Neural progenitor cell (in vitro differentiated cells): ENCODE data around the gene MRGPRF. TPM values are rescaled to one million over a fixed set of nuclear protein-coding genes. Genes with fewer than 3 reads are reported as not detected.
A peak's percentile ranks its signal among the peaks of the same experiment; 100 is the strongest.

Source experiments
- DNase-seq: peaks from one replicate; pipeline ENCODE4 v3.0.0-alpha.2; 2016; ENCODE audit warnings: low spot score
- H2AFZ ChIP-seq: fragments of 200-600 bp; sonication (generic); replicated peaks from 2 replicates; pipeline ENCODE4 v1.6.1; 2016; ENCODE audit warnings: antibody characterized with exemption
- H3F3A ChIP-seq: fragments of 200-600 bp; sonication (generic); 2 replicates; pipeline ENCODE4 v1.6.1; 2016; ENCODE audit warnings: antibody characterized with exemption, low read depth
- H3K27ac ChIP-seq: fragments of 200-600 bp; sonication (generic); 2 replicates; pipeline ENCODE4 v1.5.1; 2016; ENCODE audit warnings: mild to moderate bottlenecking
- H3K27me3 ChIP-seq: fragments of 200-600 bp; sonication (generic); 2 replicates; pipeline ENCODE4 v1.6.1; 2016; ENCODE audit warnings: mild to moderate bottlenecking, moderate library complexity
- H3K36me3 ChIP-seq: fragments of 200-600 bp; sonication (generic); 2 replicates; pipeline ENCODE4 v1.5.1; 2016
- H3K4me1 ChIP-seq: fragments of 200-600 bp; sonication (generic); 2 replicates; pipeline ENCODE4 v1.6.1; 2016; ENCODE audit warnings: mixed run types
- H3K4me2 ChIP-seq: fragments of 200-600 bp; sonication (generic); 2 replicates; pipeline ENCODE4 v1.6.1; 2016
- H3K4me3 ChIP-seq: fragments of 200-600 bp; sonication (generic); 2 replicates; pipeline ENCODE4 v1.5.1; 2016
- H3K79me2 ChIP-seq: fragments of 200-600 bp; sonication (generic); 2 replicates; pipeline ENCODE4 v1.6.1; 2016; ENCODE audit warnings: low read depth
- H3K9ac ChIP-seq: fragments of 200-600 bp; sonication (generic); 2 replicates; pipeline ENCODE4 v1.6.1; 2016
- H3K9me3 ChIP-seq: fragments of 200-600 bp; sonication (generic); 2 replicates; pipeline ENCODE4 v1.5.1; 2016; ENCODE audit warnings: low read depth
- H4K20me1 ChIP-seq: fragments of 200-600 bp; sonication (generic); 2 replicates; pipeline ENCODE4 v1.6.1; 2016; ENCODE audit warnings: low read depth
- H3K27ac Mint-ChIP-seq: 3 replicates; pipeline ENCODE4 v1.8.0; 2021; ENCODE audit warnings: mixed read lengths
- H3K27me3 Mint-ChIP-seq: 2 replicates; pipeline ENCODE4 v1.8.0; 2022; ENCODE audit warnings: low read depth, mild to moderate bottlenecking, inconsistent platforms, moderate library complexity, mixed read lengths; ENCODE audit not compliant: insufficient read depth
- H3K36me3 Mint-ChIP-seq: 3 replicates; pipeline ENCODE4 v1.8.0; 2021; ENCODE audit warnings: mixed read lengths
- H3K4me1 Mint-ChIP-seq: 3 replicates; pipeline ENCODE4 v1.8.0; 2021; ENCODE audit warnings: mixed read lengths
- H3K4me3 Mint-ChIP-seq: 3 replicates; pipeline ENCODE4 v1.8.0; 2021; ENCODE audit warnings: mild to moderate bottlenecking, moderate library complexity, mixed read lengths
- H3K9me3 Mint-ChIP-seq: 3 replicates; pipeline ENCODE4 v1.8.0; 2020; ENCODE audit warnings: mixed read lengths
- CTCF ChIP-seq: fragments of 200-600 bp; sonication (generic); IDR thresholded peaks from 2 replicates; pipeline ENCODE4 v1.5.1; 2017; ENCODE audit warnings: antibody characterized with exemption, mild to moderate bottlenecking
- EZH2 ChIP-seq: fragments of 200-600 bp; sonication (generic); IDR thresholded peaks from 2 replicates; pipeline ENCODE4 v1.6.1; 2017; ENCODE audit warnings: antibody characterized with exemption, mild to moderate bottlenecking, moderate library complexity
- EZH2phosphoT487 ChIP-seq: fragments of 200-600 bp; sonication (generic); IDR thresholded peaks from 2 replicates; pipeline ENCODE4 v1.6.1; 2017; ENCODE audit warnings: antibody characterized with exemption
- total RNA-seq: library from RNA; depleted of rRNA; stranded (reverse); fragments of >200 nt; gene quantifications from 2 replicates; pipeline ENCODE4 v1.2.3, GENCODE V29; 2015; ENCODE audit warnings: low replicate concordance

Gene MRGPRF
- total RNA-seq, 1 donor from 2014 or later = 0.56 TPM

- Histone ChIP-seq H4K20me1 (no peaks in the 10 kb centered on the region), H3K4me3 (no peak overlapping the region), H3F3A (no peaks in the 10 kb centered on the region), H3K27me3 (no peaks in the 10 kb centered on the region), H2AFZ (peak overlapping the region; percentile 92), H3K4me1 (peaks cover 18% of the 10 kb centered on the region), H3K36me3 (no peaks in the 10 kb centered on the region), H3K79me2 (no peaks in the 10 kb centered on the region), H3K9me3 (no peaks in the 10 kb centered on the region), H3K4me2 (no peak overlapping the region), H3K27ac (no peak overlapping the region), H3K9ac (no peak overlapping the region)
- Mint-ChIP-seq H3K27ac (peak overlapping the region; percentile 93), H3K9me3 (peaks cover 1% of the 10 kb centered on the region), H3K27me3 (peaks cover 4% of the 10 kb centered on the region), H3K4me3 (no peak overlapping the region), H3K4me1 (peaks cover 10% of the 10 kb centered on the region), H3K36me3 (no peaks in the 10 kb centered on the region)
- peak; percentile 31 for DNase-seq
- TF ChIP-seq CTCF (no peak), EZH2 (no peak), EZH2phosphoT487 (no peak)
Measured at GRCh38 chr11:69035150-69035945, 22.3 kb upstream of the MRGPRF start.

DNA sequence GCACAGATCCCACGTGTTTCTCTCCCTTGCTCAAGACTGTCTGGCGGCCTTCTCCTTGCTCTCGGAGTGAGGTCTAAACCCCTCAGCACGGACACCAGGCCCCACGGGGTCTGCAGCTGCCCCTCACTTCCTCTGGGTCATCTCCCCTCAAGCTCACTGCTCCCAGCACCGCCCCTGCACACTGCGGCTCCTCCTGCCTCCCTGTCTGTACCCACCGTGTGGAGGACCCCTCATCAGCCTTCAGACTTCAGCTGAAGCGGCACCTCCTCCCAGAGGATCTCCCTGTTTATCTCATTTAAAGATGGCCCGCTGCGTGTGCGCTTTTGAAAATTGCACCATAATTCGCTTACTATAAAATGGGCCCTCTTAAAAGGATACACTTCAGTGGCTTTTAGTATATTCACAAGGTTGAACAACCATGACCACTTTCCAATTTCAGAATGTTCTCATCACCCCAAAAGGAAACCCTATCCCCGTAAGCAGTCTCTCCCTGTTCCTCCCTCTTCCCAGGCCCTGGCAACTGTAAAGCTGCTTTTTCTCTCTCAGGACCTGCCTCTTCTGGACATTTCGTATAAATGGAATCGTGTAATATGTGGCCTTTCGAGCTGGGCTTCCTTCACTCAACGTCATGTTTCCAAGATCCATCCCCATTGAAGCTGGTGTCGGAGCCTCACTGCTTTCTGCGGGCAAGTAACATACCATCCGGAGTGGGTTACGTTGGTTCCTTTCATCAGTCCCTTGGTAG, 21.2 kb upstream of the MRGPRF start:
- H3K4me2 ChIP-seq = no peak overlapping the region
- TF ChIP-seq EZH2 (no peak), CTCF (no peak)
- no peaks in the 10 kb centered on the region for H3K27me3 ChIP-seq
- no peak overlapping the region for H3K9ac ChIP-seq
- no peaks in the 10 kb centered on the region for H3K9me3 Mint-ChIP-seq
- no peak overlapping the region for H3K27ac ChIP-seq
- H3K4me1 Mint-ChIP-seq = peaks cover 7% of the 10 kb centered on the region
- no peak overlapping the region for H2AFZ ChIP-seq
- H3K36me3 Mint-ChIP-seq = no peaks in the 10 kb centered on the region
- H3K79me2 ChIP-seq = no peaks in the 10 kb centered on the region
- H3K4me3 ChIP-seq = no peak overlapping the region
- H3K4me3 Mint-ChIP-seq = no peak overlapping the region
- no peaks in the 10 kb centered on the region for H4K20me1 ChIP-seq
- H3K4me1 ChIP-seq = peaks cover 23% of the 10 kb centered on the region
- peak overlapping the region; percentile 71 for H3K27ac Mint-ChIP-seq
- H3K36me3 ChIP-seq = no peaks in the 10 kb centered on the region
- no peaks in the 10 kb centered on the region for H3F3A ChIP-seq
- peaks cover 4% of the 10 kb centered on the region for H3K27me3 Mint-ChIP-seq
- H3K9me3 ChIP-seq = no peaks in the 10 kb centered on the region
- DNase-seq = no peak

DNA sequence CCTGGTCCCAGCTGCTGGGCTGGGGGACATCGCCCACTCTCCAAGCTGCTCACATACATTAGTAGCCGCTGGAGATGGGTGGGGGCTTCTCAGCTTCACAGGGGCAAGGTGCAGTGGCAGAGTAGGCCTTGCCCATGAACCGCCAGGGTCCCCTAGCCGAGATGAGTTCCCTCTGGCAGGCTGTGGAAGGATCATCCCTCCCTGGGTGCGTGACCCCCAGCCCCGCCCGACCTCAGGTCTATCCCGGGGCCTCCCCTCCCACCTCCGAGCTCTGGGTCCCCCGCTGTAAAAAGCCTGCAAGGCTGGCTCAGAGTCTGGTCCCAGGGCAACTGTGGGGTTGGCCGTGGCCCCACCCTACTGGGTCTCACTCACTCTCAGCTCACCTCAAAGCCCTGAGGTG, 20.4 kb upstream of the MRGPRF start:
- Mint-ChIP-seq H3K36me3 (no peaks in the 10 kb centered on the region), H3K4me1 (peaks cover 7% of the 10 kb centered on the region), H3K27me3 (peaks cover 4% of the 10 kb centered on the region), H3K4me3 (no peak overlapping the region), H3K9me3 (no peaks in the 10 kb centered on the region), H3K27ac (no peak overlapping the region)
- no peak overlapping the region for H3K4me3 ChIP-seq
- H3K79me2 ChIP-seq = no peaks in the 10 kb centered on the region
- no peak for TF ChIP-seq EZH2
- TF ChIP-seq EZH2phosphoT487 = no peak
- no peak for TF ChIP-seq CTCF
- H3F3A ChIP-seq = no peaks in the 10 kb centered on the region
- no peak overlapping the region for H3K9ac ChIP-seq
- H4K20me1 ChIP-seq = no peaks in the 10 kb centered on the region
- H3K27me3 ChIP-seq = no peaks in the 10 kb centered on the region
- no peak overlapping the region for H3K4me2 ChIP-seq
- H3K9me3 ChIP-seq = no peaks in the 10 kb centered on the region
- DNase-seq = no peak
- H3K36me3 ChIP-seq = no peaks in the 10 kb centered on the region
- peaks cover 23% of the 10 kb centered on the region for H3K4me1 ChIP-seq
- H2AFZ ChIP-seq = no peak overlapping the region
- no peak overlapping the region for H3K27ac ChIP-seq
